Central memory CD8-positive, alpha-beta T cell (primary cell): ENCODE results near the gene CNDP1.

Experiments
- ATAC-seq: fragments of 150-1000 bp; cut with Tn5 transposase; replicated peaks from 2 replicates; pipeline ENCODE4 v1.10.0; 2022; ENCODE audit warnings: mild to moderate bottlenecking, moderate FRiP score, moderate number of reproducible peaks; ENCODE audit not compliant: poor library complexity, severe bottlenecking; ENCODE audit errors: extremely low read depth
- DNase-seq, 2 donors: peaks; one replicate each; pipeline ENCODE4 v3.0.0; 2021; ENCODE audit warnings: low spot score in 2 of 2
- H3K27ac Mint-ChIP-seq: one replicate; pipeline ENCODE4 v1.8.0; 2022; ENCODE audit warnings: low read depth, mild to moderate bottlenecking, moderate library complexity, mixed read lengths
- H3K27me3 Mint-ChIP-seq: one replicate; pipeline ENCODE4 v1.8.0; 2022; ENCODE audit warnings: mixed read lengths
- H3K36me3 Mint-ChIP-seq: one replicate; pipeline ENCODE4 v1.8.0; 2022; ENCODE audit warnings: mild to moderate bottlenecking, moderate library complexity, mixed read lengths; ENCODE audit not compliant: insufficient read depth
- H3K4me1 Mint-ChIP-seq: one replicate; pipeline ENCODE4 v1.8.0; 2022; ENCODE audit warnings: mixed read lengths
- H3K4me3 Mint-ChIP-seq: one replicate; pipeline ENCODE4 v1.8.0; 2022; ENCODE audit warnings: mild to moderate bottlenecking, moderate library complexity, mixed read lengths
- H3K9me3 Mint-ChIP-seq: one replicate; pipeline ENCODE4 v1.8.0; 2022; ENCODE audit warnings: mixed read lengths

CNDP1 gene

DNA sequence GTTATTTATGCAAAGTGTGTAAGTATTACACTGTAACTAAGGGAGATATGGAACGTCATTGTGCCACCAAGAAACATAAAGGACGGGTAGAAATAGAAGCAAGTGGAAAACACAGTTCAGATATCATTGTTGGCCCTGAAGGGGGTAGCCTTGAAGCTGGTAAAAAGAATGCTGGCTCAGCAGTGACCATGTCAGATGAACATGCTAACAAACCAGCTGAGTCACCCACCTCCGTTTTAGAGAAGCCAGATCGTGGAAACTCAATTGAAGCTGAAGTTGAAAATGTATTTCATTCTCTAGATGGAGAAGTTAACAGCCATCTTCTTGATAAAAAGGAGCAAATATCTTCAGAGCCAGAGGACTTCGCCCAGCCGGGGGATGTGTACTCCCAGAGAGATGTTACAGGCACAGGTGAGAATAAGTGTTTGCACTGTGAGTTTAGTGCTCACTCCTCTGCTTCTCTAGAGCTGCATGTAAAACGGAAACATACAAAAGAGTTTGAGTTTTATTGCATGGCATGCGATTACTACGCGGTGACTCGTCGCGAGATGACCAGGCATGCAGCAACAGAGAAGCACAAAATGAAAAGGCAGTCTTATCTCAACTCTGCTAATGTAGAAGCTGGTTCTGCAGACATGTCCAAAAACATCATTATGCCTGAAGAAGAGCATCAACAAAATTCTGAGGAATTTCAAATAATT lies 99.5 kb downstream of the CNDP1 start:
- peaks cover 41% of the 10 kb centered on the region for H3K4me1 Mint-ChIP-seq
- H3K27me3 Mint-ChIP-seq = no peaks in the 10 kb centered on the region
- H3K27ac Mint-ChIP-seq = no peak overlapping the region
- H3K36me3 Mint-ChIP-seq = peaks cover 16% of the 10 kb centered on the region
- no peak overlapping the region for H3K4me3 Mint-ChIP-seq
- DNase-seq (no peak), ATAC-seq (no peak)
- H3K9me3 Mint-ChIP-seq = no peaks in the 10 kb centered on the region

GRCh38 chr18:74635224-74635975 lies 101.1 kb downstream of the CNDP1 start:
- Mint-ChIP-seq H3K36me3 (peaks cover 16% of the 10 kb centered on the region), H3K9me3 (no peaks in the 10 kb centered on the region), H3K27ac (no peak overlapping the region), H3K4me1 (peaks cover 38% of the 10 kb centered on the region), H3K27me3 (no peaks in the 10 kb centered on the region), H3K4me3 (no peak overlapping the region)
- ATAC-seq (no peak), DNase-seq (no peak)
